Stimulated activated CD4-positive, alpha-beta T cell treated with anti-CD3 and anti-CD28 coated beads, TNF-alpha, amount 100 ng/mL, for 4 hours (primary cell): Measurements from ENCODE around the gene TMEM269.

Experiments
- DNase-seq, 3 experiments: peaks; one replicate each; pipeline ENCODE4 v3.0.0-alpha.2; 2020; ENCODE audit warnings: low read depth in 3 of 3

TMEM269 gene

DNA sequence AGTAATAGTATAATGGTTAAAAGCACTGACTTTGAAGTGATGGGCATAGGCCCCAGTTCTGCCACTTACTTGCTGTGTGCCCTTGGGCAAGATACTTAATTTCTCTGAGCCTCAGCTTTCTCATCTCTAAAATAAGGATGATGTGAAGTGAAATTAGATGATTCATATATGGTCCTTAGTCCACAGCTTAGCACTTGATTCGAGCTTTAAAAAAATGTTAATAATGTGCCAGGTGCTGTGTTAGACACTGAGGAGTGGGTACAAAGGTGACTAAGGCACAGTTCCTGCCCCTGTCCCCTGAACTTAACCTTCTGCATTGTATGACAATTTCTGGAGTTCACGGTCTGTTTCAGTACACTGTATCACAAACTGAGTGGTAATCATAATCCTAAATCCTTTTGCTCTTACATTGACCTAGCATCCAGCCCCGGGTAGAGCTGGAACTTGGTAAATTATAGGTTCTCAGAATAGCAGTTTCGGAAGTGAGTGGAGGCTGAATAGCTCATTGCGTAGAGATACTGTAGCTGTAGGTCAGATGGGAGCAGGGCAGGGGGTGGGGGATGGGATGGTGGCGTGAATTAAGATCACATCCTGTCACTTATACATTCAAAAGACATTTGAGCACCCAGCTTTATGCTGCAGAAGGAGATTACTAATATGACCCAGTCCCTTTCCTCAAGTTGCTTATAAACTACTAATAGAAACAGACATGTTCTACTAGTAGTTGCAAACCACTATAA, 63.1 kb downstream of the TMEM269 start:
- DNase-seq, result no peak

DNA sequence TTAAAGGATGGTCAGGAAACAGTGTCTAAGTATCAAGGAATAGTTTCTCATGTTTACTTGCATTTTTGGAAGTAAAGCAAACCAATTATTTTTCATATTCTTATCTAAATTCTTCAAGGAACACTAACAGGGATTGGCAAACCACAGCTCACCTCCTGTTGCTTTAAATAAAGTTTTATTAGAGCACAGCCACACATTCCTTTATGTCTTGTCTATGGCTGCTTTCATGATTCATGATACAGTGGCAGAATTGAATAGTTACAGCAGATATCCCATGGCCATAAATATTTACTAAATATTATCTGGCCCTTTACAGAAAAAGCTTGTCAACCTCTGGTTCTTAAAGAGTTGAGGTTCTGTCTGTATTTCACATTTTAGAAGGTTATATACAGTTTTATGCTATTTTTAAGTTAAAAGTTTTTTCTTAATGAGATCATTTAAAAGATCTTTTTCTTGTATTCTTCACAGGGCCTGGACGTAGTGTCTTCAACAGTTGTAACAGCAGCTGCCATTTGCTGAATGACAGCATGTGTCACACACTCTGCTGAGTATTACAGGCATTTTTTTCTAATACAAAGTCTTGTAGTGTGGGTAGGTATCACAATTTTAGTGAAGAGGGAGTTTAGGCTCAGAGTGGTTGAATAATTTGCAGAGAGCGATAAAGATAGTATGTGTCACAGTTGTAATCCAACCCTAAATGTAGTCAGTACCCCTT, 64.2 kb downstream of the TMEM269 start:
- DNase-seq, result no peak

DNA sequence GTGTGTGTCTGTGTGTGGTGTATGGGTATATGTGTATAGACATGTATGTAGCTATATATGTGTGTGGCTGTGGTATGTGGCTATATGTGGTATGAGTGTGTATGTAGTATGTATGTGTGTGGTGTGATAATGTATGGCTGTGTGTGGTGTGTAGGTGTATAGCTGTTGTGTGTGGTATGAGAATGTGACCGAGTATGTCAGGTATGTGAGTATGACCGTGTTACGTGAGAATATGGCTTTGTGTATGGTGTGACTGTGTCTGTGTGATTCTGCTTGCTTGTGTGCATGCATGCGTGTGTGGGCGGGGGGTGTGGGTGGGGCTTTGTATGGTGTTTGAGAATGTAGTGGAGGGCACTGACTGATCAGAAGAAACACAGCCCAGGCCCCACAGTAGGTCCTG, 65.2 kb downstream of the TMEM269 start:
- no peak for DNase-seq
